Effector CD4-positive, alpha-beta T cell (primary cell): ENCODE results near the gene AKAP13.
"Not testable (repeated sequence)": the region's sequence is repeated elsewhere in the genome, so short reads cannot be mapped to it uniquely, and the experiment has no call there.

Experiments
- DNase-seq: peaks from one replicate; pipeline ENCODE4 v3.0.0-alpha.2; 2020

AKAP13 gene

DNA sequence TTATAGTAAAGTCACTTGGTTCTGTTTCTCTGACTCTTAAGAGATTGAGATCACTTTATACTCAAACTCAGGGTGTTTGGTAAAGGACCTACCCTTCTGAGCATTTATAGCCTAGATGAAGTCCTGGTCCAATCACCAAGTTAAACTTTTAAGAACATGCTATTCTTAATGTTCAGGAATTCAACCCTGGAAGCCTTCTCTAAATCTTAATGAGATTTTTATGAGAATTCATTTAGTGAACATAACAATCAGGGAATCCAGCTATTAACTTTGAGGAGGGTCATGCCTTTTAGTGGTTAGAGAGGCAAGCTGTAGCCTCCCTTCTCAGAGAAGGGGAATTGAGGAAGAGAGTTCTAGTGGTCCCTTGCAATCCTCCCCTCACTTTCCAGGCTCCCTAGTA lies 104.5 kb downstream of the AKAP13 start:
- DNase-seq: not testable (repeated sequence)

- peak; percentile 61 for DNase-seq
Measured at GRCh38 chr15:85485956-85486567, 105.7 kb downstream of the AKAP13 start.

DNA sequence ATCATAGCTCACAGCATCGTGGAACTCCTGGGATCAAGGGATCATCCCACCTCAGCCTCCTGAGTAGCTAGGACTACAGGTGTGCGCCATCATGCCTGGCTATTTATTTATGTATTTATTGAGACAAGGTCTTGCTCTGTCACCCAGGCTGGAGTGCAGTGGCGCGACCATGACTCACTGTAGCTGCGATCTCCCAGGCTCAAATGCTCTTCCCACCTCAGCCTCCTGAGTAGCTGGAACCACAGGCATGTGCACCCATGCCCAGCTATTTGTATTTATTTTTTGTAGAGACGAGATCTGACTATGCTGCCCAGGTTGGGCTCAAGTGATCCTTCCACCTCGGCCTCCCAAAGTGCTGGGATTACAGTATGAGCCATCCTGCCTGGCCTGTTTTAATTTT lies 107.4 kb downstream of the AKAP13 start:
- not testable (repeated sequence) for DNase-seq

GRCh38 chr15:85488997-85489396 lies 108.6 kb downstream of the AKAP13 start:
- no peak for DNase-seq

- DNase-seq: no peak
Measured at GRCh38 chr15:85489773-85490493, 109.5 kb downstream of the AKAP13 start.

- no peak for DNase-seq
Measured at GRCh38 chr15:85490856-85491255, 110.5 kb downstream of the AKAP13 start.

DNA sequence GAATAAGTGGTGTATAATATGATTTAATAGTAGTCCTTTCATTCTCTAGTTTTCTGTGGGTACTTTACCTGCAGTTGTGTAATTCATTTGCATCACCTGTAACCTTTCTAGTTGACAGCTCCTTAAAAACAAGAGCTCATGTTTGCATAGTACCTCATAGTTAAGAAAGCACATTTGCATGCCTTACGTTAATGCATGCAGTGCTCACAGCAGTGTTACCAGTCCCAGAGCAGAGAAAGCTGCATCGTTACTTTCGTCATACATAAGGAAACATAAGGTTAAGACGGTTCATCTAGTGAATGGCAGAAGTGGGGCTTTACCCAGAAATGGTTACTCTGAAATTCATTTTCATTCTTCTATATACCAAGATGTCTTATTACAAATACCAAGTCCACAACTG lies 111.3 kb downstream of the AKAP13 start:
- no peak for DNase-seq

DNA sequence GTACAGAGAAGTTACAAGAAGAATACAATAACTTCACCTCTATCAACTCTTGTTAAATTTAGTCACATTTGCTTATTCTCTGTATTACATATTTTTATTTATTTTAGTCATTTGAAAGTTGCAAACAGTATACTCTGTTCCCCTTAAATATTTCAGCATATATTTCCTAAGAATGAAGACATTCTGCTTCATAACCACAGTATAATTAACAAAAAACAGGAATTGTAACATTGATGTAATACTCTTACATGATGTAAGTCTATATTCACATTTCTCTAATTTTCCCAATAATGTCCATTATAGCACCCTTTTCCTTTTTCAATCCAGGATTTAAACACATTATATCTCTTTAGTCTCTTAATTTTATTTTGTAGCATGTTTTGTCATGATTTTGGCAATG lies 112.0 kb downstream of the AKAP13 start:
- DNase-seq: no peak

- no peak for DNase-seq
Measured at GRCh38 chr15:85493260-85493659, 112.9 kb downstream of the AKAP13 start.

GRCh38 chr15:85494048-85494777 lies 113.8 kb downstream of the AKAP13 start:
- no peak for DNase-seq

DNA sequence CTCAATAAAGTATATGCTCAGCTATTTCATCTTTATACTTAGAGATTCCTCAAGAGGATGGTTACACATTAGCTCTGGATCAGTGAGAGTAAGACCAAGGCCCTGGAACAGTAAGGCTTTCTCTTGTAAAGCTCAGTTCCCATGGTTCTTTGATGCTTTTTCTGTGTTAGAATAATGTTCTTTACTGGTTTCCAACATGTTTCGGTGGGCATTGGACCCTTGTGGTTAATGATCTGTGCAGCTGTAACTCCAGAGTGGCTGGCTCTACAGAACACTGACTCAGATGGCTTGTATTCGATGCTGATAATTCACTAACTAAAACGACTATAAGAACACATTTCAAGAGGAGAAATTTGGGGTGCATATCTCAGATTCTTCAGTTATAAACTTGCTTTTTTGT lies 114.7 kb downstream of the AKAP13 start:
- DNase-seq: no peak

DNA sequence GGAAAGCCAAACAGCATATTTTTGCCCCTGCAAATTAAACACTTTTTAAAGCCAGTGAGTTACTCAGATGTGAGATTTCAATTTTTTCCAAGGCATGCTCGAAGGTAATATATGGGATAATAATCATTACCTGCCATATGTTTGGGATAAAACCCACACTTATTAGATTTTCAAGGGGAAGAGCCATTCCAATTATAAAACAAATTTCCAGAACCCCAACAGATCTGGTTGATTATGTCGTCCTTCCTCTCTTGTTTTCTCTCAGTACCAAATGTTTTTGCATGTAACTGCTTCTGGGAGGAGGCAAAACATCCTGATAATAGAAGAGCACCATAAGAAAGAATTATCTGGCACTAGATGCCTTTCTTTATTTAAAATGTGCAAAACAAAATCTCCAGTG lies 115.1 kb downstream of the AKAP13 start:
- DNase-seq: no peak

DNA sequence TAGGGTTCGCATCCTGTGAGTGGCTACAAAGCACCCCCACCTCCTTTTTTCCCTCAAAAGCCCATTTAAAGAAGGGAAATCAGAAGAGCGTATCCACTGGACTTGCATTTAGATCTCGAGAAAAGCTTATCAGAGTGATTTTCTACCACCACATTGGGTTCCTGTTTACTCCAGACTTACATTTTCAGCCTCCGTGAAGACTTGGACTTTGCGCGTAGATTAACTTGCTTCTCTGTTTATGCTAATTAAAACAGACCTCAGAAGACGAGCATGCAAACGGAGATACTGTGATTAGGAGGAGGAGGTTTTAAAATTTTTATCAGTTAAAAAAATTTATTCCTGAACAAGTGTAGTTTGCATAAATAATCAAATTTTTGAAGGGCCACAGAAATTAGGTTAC lies 115.7 kb downstream of the AKAP13 start:
- DNase-seq: no peak

- no peak for DNase-seq
Measured at GRCh38 chr15:85496551-85497171, 116.3 kb downstream of the AKAP13 start.

DNA sequence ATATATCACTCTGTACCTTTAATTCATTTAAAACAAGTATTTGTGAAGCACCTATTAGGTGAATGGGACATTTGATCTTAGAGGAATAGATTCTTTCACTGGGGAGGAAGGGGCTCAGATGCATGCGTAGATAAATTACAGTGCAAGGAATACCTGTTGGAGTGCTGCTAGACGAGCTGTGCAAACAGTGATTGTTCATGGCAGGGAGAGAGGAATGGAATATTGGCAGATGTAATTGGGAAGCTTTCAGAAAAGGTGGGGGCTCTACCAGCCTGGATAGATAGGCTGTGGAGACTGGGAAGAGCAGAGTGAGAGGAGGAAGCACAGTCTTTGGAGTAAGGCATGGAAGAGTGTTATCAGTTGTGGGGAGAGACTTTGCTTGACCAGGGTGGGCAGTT lies 116.8 kb downstream of the AKAP13 start:
- DNase-seq: no peak

DNA sequence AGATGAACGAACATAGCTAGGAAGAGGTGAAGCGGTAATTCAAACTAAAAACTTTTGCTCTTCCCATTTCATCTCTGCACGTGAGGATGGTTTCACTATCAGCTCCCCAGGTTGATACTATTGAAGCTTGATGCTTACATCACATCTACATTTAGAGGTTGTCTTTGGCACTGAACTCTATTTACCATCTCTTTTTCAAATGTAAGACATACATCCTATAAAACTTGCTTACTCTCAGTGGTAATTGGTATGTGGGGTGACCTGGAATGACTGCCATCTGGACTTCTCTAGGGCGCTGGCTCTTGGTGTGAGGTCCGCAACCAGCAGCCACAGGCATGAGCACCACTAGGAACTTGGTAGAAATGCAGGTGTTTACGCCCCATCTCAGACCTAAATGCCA lies 118.1 kb downstream of the AKAP13 start:
- no peak for DNase-seq

DNA sequence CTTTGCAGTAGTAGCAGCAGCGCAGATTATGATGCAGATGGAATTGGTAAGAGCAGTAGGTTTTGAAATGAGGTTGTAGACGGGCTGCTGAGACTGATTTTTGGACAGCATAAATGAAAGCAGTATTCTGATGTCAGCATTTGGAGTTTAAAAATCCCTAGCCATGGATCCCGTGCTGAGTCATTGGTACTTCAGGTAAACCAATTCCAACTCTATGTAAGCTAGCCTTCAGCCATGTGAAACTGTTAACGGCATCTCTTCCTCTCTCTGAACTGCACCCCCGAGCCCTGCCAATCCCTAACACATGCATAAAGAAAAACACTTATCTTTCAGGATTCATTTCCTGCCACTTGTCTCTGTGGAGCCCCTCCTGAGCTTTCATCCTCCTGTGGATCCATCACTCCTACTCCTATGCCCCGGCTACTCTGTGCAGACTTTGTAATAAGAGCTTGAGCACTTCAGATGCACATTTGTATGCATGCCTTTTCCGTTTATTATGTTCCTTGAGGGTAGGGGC lies 119.0 kb downstream of the AKAP13 start:
- no peak for DNase-seq

- DNase-seq: no peak
Measured at GRCh38 chr15:85500060-85500708, 119.8 kb downstream of the AKAP13 start.

- no peak for DNase-seq
Measured at GRCh38 chr15:85500729-85501128, 120.3 kb downstream of the AKAP13 start.

DNA sequence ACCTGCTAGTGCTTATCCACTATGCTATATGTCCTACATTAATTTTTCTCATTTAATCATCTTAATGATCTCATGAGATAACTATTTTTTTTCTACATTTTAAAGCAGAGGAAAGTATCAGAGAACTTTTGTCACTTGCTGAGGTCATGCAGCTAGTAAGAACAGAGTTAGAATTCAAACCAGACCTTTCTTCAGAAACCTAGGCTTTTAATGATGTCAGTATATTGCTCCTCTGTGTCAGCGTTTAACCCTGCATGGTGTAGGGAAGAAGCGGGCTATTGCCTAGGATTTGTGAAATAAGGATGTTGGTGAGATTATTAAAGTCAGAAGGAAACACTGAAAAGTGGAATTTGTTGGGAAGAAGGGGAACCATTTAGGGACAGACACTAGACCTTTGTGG lies 121.2 kb downstream of the AKAP13 start:
- no peak for DNase-seq

DNA sequence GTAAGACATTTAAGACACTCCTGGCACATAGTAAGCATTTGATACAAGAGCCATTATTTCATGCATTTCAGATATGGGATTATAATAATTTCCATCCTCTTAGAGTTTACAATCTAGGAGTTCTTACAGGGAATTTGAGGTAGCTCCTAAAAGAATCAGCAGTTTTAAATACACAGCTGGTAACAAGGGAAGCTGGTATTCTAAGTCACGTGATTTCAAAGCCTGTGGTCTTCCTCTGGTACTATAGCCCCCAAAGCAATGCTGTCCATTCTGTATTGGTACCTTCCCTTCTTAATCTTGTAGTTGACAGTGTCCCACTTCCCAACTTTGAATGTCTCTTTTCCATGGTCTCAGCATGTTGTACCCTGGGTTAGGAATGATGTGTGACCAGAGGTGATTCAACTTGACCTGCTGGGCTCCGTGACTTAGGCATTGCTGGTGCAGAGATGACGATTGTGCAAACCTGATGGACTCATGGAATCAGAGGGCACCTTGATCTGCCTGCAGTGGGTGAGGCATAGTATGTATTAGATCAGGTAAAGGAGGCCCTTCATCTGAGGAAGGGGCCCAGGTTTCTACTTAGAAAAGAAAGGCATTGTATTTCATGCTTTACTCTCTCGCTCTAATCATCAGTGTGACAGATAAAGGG lies 122.9 kb downstream of the AKAP13 start:
- no peak for DNase-seq
